Myocyte (in vitro differentiated cells): ENCODE measurements around the gene EPB41L4A. TPM values are rescaled to one million over a fixed set of nuclear protein-coding genes. Genes with fewer than 3 reads are reported as not detected.

Source experiments
- DNase-seq: peaks from one replicate; pipeline ENCODE4 v3.0.0-alpha.2; 2012; ENCODE audit warnings: low read depth
- total RNA-seq: library from RNA; depleted of rRNA; stranded (reverse); fragments of >200 nt; gene quantifications from 2 replicates; pipeline ENCODE4 v1.2.3, GENCODE V29; 2014

EPB41L4A gene
- total RNA-seq, 1 donor from 2014 or later = 0.86 TPM

- DNase-seq = no peak
Observed at GRCh38 chr5:112117551-112117950, 301.5 kb downstream of the EPB41L4A start.

DNA sequence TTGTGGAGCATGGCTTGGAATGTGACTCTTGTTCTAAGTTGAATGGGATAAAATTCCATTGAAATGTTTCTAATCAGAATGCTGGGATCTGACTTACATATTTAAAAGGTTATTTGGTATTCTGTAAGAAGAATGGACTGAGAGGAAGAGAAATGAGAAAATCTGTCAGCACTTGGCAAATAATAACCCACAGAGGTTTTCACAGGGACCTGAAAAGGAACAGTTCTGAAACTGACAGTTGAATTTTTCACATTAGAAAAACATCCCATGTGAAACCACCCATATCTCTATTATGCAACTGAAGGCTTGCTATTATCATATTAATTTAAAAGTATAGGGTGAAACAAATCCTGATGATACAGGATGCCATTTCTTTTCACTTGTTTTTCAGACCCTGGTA, 302.7 kb downstream of the EPB41L4A start:
- no peak for DNase-seq

DNA sequence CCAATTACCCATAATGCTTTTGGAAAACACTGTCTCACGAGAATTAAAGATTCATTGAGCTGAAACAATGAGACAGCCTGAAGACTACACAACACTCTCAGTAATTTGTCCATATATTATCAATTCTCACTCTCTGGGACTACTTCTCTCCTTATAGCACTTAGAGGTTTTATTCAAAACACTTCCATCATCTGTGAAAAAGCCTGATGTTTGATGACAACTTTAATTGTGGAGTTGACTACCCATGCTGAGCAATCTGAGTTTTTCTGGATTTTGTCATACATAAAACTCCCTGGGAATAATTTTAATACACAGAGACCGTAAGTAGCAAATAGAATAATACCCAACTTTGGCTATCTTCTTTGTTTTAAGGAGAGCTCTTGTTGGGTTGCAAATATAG, 305.5 kb downstream of the EPB41L4A start:
- DNase-seq = no peak
